Cardiac fibroblast (primary cell): ENCODE results near the gene EMC8.
"Not testable (repeated sequence)": the region's sequence is repeated elsewhere in the genome, so short reads cannot be mapped to it uniquely, and the experiment has no call there.

Experiments
- DNase-seq, 2 donors: peaks; one replicate each; pipeline versions ENCODE4 v3.0.0 to v3.0.0-alpha.2; 2010; ENCODE audit warnings: low read depth in 2 of 2
- H3K4me3 ChIP-seq, 2 donors: replicated peaks in 1 of 2; 1 replicate in 1 of 2; 2 replicates in 1 of 2; pipeline ENCODE4 v1.5.1; 2011; ENCODE audit warnings: low read depth in 2 of 2, low read length in 2 of 2, mild to moderate bottlenecking in 2 of 2, moderate library complexity in 1 of 2
- TF ChIP-seq, protein P1 (sequence below): IDR thresholded peaks from one replicate; pipeline ENCODE4 v1.5.1; 2011; ENCODE audit warnings: low read depth, mild to moderate bottlenecking, low read length, inconsistent platforms

EMC8 gene

GRCh38 chr16:85839681-85840240 lies 40.4 kb upstream of the EMC8 start:
- TF ChIP-seq, protein P1, sequence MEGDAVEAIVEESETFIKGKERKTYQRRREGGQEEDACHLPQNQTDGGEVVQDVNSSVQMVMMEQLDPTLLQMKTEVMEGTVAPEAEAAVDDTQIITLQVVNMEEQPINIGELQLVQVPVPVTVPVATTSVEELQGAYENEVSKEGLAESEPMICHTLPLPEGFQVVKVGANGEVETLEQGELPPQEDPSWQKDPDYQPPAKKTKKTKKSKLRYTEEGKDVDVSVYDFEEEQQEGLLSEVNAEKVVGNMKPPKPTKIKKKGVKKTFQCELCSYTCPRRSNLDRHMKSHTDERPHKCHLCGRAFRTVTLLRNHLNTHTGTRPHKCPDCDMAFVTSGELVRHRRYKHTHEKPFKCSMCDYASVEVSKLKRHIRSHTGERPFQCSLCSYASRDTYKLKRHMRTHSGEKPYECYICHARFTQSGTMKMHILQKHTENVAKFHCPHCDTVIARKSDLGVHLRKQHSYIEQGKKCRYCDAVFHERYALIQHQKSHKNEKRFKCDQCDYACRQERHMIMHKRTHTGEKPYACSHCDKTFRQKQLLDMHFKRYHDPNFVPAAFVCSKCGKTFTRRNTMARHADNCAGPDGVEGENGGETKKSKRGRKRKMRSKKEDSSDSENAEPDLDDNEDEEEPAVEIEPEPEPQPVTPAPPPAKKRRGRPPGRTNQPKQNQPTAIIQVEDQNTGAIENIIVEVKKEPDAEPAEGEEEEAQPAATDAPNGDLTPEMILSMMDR, result no peak
- no peak overlapping the region for H3K4me3 ChIP-seq
- no peak for DNase-seq

GRCh38 chr16:85838876-85839585 lies 39.7 kb upstream of the EMC8 start:
- TF ChIP-seq, protein P1, result no peak
- H3K4me3 ChIP-seq, result no peak overlapping the region
- no peak for DNase-seq

- TF ChIP-seq, protein P1, result no peak
- H3K4me3 ChIP-seq, result no peak overlapping the region
- no peak for DNase-seq
Observed at GRCh38 chr16:85838381-85838780, 39.0 kb upstream of the EMC8 start.

DNA sequence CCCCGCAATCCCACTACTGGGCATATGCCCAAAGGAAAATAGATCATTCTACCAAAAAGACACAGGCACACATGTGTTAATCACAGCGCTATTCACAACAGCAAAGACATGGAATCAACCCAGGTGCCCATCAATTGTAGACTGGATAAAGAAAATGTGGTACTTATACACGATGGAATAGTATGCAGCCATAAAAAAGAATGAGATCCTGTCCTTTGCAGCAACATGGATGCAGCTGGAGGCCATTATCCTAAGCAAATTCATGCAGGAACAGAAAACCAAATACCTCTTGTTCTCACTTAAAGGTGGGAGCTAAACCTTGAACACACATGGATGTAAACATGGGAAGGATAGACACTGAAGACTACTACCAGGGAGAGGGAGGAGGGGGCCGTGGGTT lies 38.3 kb upstream of the EMC8 start:
- DNase-seq, H3K4me3 ChIP-seq: not testable (repeated sequence)

GRCh38 chr16:85836706-85837582 lies 37.6 kb upstream of the EMC8 start:
- TF ChIP-seq, protein P1, result no peak
- H3K4me3 ChIP-seq, result no peak overlapping the region
- no peak for DNase-seq

GRCh38 chr16:85835956-85836705 lies 36.8 kb upstream of the EMC8 start:
- no peak overlapping the region for H3K4me3 ChIP-seq
- TF ChIP-seq, protein P1, result no peak
- no peak for DNase-seq
